Activated naive CD4-positive, alpha-beta T cell treated with anti-CD3 and anti-CD28 coated beads, Interleukin-2, amount 50 U/mL, for 16 hours (primary cell): ENCODE data around the gene ERGIC1.
"Not testable (repeated sequence)": the region's sequence is repeated elsewhere in the genome, so short reads cannot be mapped to it uniquely, and the experiment has no call there.

Source experiments
- DNase-seq: peaks from one replicate; pipeline ENCODE4 v3.0.0-alpha.2; 2020

Gene ERGIC1

DNA sequence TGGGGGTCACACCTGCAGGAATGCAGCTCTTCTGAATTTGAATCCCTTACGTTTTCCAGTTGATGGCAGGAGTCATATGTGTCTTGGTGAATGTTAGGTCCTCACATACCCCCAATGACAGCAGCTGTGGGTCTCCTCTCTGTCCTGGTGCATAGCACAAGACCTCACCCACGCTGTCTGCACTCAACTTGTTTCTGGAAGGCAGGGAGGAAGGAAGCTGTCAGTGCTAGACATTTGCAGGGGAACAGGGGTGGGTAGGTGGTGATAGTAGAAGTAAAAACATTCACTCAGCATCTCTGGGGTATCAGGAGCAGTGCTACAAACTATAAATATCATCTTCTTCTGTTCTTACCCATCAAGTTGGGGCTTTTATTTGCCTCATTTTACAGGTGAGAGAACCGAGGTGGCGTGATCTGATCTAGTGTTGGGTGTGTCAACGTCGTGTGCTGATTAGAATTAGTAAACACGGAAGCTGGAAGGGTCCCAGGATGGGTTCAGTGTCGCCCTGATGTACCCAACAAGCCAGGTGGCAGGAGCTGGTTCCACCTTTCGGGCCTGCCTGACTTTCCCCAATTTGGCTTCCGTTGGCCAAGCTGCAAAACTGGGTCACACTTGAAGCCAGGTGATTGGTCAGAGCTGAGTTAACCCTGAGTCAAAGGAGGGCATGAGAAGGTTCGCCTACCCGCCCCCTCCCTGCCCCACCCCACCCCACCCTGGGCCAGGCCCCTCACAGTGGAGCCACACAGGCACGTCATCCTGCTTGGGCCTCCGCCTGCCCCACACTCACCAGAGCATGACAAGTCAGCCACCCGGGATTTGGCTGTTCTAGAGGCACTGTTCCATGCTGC is 15.8 kb downstream of the ERGIC1 start:
- DNase-seq, result no peak

DNA sequence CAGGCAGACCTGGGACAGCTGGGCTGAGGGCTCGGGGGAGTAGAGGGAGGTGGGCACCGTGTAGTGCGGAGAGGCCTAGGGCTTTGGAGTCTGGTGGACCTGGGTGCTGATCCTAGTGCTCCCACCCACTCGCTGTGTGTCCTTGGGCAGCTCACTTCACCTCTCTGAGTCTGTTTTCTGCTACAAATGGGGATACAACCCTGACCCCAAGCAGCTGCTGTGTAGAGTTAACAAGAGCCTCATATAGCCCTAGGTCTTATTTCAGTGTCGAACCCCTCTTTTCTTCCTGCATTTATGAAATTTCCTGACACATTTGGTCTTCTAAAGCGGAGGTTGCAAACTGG is 16.4 kb downstream of the ERGIC1 start:
- DNase-seq, result no peak

DNA sequence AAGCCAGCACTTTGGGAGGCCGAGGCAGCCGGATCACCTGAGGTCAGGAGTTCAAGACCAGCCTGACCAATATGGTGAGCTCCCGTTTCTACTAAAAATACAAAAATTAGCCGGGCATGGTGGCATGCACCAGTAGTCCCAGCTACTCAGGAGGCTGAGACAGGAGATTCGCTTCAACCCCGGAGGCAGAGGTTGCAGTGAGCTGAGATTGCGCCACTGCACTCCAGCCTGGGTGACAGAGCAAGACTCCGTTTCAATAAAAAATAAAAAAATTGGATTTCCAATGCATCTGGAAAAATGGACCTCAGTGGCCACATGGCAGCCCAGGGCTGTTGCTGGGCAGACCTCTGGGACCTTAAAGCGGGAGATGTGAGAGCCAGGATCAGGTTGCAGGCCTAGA is 17.2 kb downstream of the ERGIC1 start:
- not testable (repeated sequence) for DNase-seq

DNA sequence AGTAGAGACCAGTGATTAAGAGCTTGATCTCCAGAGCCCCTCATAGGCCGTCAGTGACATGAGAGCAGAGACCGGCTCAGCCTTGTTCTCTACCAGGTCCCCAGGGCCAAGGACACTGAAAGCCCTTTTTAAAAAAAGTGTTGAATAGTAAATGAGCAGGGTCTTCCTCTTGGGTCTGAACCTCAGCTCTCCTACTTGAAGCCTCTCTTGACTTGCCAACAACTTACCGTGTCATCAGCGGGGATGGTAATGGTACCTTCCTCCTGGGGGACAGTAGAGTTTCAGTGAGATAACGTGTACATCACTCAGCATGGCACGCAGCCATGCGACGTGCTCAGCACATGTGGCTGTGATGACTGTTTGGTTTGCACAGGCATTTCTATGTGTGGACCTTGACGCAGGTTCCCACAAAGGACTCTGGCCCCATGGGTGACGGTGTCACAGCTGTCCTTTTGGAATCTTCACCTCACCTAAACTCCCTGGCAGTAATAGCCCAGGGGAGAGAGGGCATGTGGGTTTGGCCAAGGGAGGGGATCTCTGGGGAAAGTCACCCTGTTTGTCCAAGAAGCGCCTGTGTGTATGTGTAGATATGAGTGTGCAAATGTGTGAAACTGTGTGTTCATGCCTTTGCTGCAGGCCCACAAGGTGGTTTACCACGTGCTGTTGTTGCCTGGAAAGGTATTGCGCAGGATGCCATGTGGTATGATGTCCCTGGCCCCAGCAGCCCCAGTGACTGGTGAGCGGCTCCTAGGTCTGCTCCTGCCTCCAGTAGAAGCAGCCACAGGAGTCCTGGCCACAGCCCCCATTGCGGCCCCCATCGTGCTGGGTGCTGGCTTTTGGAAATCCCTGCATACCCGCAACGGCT is 18.7 kb downstream of the ERGIC1 start:
- no peak for DNase-seq

DNA sequence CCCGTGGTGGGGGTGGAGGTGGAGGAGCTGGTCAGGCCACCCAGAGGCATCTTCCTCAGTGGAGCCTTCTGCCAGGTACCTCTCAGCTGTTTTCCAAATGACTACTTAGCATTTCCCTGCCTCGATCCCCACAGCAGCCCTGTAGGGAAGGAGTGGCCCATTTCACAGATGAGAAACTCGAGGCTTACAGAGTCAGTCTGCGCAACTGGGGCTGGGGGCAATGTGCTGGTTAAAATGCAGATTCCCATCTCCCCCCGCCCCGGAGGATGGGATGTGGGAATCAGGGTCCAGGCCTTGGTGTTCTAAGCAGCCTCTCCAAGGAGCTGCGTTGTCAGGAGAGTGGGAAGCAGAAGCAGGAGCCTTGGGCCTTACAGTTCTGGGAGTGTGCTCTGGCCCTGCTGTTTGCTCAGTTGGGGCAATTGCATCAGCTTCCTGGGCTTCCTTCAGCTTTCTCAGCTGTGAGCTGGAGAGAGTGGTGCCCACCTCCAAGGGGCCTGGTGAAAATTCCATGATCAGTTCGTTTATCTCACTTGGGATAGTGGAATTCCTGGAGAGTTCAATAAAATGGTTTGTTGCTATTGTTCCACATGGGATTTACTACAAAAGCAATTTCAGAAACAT is 19.4 kb downstream of the ERGIC1 start:
- DNase-seq, result no peak

DNA sequence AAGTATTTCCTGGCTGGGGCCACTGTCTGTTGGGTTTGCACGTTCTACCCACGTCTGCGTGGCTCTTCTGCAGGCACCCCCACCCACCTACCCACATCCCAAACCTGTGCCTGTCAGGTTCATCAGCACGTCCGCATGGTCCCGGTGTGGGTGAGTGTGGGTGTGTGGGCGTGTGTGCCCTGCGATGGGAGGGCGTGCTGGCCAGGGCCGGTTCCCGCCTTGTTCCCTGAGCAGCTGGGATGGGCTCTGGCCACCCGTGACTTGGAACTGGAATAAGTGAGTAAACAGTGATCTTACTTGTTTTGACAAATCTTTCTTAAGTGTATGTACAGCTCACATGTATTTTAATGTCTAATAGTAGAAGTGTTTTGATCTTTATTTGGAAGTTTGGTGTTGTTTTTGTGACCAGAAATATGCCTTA is 20.4 kb downstream of the ERGIC1 start:
- no peak for DNase-seq

DNA sequence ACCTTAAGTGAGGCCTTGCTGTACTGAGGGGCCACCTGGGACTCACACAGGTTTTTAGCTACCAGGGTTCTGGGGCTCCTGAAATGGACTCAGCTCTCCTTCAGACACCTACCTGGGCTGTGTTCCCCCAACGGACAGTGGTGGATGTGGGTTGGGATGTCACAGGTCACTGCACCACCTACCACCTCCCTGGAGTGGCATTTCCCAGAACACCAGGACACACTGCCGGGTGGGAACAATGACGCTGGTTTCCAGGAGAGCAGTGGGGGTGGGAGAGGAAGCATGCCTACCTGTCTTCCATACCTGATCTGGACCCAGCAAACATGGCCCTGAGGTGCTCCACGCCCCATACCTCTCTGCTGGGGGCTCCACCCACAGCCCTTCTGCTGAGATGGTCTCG is 20.9 kb downstream of the ERGIC1 start:
- no peak for DNase-seq

DNA sequence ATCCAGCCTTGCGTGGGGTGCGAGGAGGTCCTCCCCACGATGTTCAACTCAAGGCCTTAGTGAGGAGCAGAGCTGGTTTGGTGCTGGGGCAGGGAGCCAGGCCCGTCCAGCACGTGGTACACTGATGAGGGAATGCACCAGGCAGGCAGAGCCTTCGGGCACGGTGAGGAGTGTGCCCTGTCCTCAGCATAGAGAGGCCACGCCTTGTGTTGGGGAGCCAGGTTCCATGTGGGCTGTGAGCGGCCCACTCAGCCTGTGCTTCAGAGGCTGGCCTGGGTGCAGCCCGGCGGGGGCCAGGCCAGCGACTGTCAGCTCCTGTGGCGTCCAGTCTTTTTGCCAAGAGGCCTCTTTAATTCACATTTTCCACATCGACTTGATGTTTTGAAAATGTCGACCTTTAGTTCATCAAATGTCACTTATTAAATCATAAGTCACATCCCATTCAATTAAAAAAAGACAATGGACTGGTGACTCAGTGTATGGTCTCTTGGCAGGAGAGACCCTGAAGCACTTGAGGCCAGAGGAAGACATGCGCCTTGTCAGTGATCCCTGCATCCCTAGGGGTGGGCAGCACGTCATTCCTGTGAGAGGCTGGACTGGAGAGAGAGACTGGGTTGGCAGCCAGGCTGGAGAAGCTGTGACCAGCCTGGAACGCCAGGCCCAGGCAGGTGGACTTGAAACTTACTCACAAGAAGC is 21.7 kb downstream of the ERGIC1 start:
- DNase-seq, result no peak

DNA sequence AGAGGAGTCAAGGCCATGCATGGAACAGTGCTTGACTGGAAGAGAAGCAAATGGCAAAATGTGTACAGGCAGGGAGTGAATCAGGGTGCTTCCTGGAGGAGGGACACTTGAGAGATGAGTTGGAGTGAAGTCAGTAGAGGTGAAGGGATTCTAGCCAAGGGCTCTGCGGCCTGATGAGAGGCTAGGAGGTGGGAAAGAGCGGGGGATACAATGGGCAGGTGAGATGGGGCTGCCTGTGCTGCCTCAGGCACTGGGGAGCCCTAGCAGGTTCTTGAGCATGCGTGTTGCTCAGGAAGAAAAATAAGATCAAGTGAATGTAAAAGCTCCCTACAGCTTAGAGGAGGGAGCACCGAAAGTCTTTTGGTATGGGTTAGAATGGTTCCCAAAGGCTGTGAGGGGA is 22.3 kb downstream of the ERGIC1 start:
- no peak for DNase-seq

DNA sequence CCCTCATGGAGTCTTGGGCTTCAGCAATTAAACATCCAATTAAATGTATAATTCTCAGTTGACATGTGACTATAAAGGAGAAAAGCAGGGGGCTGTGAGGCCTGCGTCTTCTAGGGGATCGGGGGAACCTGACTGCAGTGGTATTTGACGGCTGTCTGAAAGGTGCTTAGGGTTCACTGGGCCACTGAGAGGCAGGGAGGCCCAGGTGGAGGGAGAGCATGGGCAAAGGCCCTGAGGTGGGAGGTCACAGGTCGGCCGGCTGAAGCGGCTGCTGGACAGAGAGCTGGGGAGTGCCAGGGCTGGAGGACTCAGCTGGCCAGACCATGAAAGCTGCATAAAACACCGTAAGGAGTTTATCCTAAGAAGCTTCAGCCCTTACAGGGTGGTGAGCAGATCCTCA is 23.9 kb downstream of the ERGIC1 start:
- DNase-seq, result no peak

DNA sequence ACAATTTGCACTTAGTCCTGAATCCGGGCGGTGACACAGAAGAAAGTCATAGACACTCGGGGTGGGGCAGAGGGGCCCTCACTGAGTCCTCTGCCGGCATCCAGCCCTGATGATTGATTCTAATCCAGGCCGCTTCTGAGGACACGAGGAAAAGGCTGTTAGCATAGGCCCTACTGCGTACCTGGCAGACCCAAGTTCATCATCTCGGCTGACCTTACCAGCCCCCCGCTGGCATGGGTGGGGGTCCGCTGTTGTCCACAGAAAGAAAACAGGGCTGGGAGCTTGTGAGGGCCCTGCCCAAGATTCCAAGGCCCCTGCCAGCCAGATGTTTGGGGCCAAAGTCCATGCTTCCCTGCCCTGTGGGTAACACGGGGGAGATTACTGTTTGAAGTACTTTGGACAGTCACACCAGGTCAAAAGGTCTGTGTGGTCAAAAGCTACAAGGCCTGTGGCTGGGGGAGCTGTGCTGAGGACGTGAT is 24.5 kb downstream of the ERGIC1 start:
- no peak for DNase-seq

DNA sequence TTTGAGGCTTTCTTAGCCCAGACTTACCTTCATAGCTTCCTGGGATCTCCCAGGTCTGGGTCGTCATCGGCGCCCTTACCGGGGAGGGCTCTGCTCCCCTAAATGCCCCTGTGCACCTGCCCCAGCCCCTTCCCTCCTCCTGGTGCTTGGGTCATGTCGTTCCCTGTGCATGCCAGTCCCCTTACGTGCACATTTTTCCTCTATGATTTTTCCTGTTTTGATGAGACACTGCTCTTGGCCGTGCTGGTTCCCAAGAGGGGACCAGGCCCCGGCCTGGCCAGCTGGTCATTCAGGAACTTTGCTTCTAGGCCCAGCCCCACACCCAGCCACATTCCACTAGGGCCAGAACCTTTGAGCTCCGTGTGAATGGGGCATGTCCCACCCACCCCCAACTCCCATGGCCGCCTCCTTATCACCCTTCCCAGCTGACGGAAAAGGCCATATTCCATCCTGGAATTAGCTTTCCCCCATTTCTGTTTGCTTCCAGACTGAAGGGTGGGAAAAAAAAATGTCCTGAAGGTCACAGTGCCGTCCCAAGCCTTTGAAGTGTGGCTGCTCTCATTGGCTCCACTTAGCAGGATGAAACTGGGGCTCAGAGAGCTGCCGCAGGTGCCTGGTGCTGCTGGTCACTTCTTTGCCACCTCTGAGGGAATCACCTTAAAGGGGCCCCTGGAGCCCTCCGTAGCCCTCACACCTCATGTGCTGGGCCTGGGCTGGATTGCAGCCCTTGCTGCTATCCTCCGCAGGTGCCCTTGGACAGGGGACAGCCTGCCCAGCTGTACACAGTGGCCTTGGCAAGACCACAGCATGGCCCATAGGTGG is 25.1 kb downstream of the ERGIC1 start:
- DNase-seq, result no peak

DNA sequence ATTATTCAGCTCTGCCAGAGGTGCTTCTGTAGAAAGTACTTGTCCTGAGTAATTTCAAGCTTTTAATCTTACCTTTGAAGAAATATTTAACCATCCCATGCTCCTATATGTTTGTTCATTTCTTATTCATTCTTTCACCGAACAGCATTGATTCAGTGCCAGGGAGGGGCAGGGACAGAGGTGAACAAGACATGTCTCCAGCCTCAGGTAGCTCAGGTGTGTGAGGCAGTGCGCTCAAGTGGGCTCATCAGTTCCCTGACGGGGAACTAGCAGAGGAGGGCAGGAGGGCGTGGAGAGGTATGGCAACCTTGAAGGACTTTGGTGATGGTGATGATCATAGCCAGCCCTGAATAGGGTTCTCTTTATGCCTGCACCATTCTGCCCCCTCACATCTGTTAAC is 25.9 kb downstream of the ERGIC1 start:
- no peak for DNase-seq

DNA sequence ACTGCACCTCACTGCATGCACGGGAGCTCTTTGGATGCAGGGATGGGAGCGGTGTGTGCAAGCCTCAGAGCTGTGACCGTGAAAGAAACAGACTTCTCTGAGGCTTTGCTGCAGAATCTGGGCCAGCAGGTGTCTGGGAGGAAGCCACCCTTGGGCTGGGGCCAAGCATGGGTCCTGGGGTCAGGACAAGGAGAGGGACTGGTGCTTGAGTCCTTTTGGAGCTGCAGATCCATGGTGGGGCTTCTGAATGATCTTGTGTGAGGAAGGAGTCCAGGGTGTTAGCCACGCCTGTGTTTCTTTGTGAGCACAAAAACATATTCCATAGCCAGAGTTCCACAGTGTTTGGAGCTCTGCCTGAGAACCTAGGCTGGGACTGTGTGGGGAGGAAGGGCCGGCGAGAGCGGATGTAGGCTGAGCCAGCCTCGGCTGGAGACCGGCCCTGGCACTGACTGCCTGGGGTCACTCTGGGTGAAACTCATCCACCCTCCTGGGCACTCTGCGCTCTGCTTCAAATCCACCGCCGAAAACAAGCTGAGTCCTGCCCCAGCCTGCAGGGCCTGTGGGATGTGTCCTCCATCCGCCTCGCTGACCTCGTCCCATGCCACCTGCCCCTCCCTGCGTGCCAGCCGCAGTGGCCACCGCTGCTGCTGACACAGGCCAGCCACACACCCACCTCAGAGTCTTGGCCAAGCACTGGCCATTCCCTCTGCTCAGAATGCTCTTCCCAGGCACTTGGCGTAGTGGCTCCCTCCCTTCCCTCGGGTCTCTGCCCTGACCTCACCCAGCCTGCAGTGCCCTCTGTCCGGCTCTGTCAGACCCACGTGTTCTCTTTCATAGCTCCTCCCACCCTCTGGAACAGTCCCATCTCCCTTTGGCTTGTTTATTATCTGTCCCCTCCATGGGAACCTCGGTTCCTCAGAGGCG is 26.7 kb downstream of the ERGIC1 start:
- DNase-seq, result no peak

DNA sequence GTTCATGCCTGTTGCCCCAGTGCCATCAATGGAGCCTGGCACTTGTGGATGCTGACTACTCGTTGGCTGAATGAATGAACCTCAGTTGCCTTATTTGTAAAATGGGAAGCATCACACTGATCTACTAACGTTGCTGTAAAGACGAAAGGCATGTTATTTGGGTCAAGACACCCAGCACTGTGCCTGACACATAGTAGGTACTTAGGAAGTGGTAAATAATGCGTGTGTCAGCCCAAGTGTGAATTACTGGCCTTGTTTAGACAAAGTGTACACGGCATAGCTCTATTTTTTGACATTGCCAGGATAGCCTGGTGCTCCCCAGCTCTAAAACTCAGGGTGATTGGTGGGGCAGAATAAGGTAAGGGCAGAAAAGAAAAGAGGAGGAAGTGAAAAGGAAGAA is 27.4 kb downstream of the ERGIC1 start:
- no peak for DNase-seq

DNA sequence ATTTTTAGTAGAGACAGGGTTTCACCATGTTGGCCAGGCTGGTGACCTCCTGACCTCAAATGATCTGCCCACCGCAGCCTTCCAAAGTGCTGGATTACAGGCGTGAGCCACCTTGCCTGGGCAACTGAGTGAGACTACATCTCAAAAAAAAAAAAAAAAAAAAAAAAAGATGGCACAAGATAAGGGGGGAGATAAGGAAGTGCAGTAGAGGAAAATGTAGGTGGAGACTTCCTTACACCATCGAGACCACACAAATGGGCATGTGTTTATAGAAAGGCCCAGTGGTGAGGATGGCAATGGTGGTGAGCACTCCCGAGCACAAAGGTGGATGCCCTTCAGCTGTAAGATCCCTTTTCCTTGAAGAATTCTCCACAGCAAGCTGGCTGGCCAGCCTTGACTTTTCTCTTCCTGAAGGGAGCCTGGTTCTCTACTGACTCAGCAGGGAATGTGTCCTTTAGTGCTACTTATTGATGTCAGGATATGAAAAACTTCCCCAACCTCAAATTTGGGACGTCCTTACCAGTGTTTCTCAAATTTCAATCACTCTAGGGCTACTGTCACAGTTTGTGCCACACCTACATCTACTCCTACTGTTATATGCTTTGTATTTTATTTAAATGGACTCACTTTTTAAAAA is 28.2 kb downstream of the ERGIC1 start:
- DNase-seq, result no peak

DNA sequence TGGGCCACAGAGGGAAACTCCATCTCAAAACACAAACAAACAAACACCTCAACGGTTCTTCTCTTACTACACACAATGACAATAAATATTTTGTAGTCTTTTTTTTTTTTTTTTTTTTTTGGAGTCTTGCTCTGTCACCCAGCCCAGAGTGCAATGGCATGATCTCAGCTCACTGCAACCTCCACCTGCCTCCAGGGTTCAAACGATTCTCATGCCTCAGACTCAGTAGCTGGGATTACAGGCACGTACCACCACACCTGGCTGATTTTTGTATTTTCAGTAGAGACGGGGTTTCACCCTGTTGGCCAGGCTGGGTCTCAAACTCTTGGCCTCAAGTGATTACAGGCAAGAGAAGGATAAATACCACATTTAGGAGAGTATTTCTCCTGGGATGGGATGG is 30.1 kb downstream of the ERGIC1 start:
- not testable (repeated sequence) for DNase-seq

DNA sequence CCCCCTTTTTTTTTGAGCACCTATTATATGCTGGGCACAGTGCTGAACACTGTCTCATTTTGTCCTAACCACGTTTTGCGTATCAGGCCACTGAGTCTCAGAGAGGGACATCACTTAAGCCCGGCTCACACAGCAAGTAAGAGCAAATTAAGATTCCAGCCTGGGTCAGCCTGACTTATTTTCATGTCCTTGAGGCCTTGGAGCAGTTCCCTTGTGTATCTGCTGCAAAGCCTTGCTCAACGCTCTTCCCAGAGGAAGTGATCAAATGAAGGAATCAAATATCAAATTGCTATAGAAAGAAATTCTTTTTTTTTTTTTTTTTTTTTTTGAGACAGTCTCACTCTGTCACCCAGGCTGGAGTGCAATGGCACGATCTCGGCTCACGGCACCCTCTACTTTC is 30.7 kb downstream of the ERGIC1 start:
- no peak for DNase-seq

DNA sequence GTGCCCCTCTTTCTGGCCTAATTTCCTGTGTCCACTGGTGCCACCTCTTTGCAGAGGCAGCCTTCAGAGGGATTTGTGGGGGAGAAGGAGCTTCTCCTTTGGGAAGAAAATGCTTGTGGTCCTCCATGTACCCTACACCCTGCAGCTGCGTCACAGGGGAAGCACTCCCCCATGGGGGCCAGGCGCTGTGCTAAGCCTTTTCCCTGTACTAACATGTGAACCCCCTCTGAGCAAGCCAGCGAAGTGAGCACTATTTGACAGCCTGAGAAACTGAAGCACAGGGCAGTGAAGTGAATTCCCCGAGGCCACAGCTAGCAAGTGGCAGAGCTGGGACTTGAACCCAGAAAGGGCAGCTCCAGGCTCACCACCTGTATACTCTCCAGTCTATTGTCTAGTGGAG is 32.3 kb downstream of the ERGIC1 start:
- DNase-seq, result no peak
